ENCODE data around the gene ST3GAL2.

DNA sequence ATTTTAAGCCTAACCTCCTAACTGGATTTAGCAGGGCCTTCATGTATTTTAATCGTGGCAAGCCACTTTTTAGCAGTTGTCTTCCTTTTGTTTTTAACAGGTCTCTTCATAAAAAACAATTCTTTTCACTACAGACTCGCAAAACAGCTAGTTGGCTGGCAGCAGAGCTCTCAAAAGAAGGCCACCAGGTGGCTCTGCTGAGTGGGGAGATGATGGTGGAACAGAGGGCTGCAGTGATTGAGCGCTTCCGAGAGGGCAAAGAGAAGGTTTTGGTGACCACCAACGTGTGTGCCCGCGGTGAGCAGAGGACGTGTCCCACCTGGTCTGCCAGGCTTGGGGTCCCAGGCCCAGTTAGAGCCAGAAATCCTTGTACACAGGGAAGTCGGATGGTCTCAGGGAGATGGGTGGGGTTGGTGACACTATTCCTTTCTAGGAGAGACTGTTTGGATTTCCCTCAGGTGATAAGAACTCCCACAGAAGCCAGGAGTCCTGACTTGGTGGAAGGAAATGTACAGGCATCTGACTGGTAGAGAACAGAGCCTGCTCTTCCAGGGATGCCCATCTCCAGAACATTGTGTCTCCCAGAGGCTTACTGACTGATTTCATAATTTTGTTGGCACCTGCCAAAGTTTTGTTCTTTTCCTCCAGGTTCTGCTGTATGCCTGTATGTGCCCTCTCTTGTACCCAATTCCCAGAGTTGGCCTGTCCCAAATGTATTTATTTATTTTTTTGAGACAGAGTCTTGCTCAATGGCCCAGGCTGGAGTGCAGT lies 107.1 kb downstream of the ST3GAL2 start:
- TF ChIP-seq POLR2AphosphoS2 (conservative IDR thresholded peaks at IDR 0.05; ENCODE audit: low read length) (no peak), HDAC2 (IDR thresholded peaks at IDR 0.05) (no peak), JUN (IDR thresholded peaks at IDR 0.05) (no peak)
- TF ChIP-seq, protein P1, sequence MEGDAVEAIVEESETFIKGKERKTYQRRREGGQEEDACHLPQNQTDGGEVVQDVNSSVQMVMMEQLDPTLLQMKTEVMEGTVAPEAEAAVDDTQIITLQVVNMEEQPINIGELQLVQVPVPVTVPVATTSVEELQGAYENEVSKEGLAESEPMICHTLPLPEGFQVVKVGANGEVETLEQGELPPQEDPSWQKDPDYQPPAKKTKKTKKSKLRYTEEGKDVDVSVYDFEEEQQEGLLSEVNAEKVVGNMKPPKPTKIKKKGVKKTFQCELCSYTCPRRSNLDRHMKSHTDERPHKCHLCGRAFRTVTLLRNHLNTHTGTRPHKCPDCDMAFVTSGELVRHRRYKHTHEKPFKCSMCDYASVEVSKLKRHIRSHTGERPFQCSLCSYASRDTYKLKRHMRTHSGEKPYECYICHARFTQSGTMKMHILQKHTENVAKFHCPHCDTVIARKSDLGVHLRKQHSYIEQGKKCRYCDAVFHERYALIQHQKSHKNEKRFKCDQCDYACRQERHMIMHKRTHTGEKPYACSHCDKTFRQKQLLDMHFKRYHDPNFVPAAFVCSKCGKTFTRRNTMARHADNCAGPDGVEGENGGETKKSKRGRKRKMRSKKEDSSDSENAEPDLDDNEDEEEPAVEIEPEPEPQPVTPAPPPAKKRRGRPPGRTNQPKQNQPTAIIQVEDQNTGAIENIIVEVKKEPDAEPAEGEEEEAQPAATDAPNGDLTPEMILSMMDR (IDR thresholded peaks at IDR 0.05) = peak; percentile 50
